SK-N-SH treated with all-trans-retinoic acid at 6 μM for 48 hours (cell line): ENCODE data around the gene RBFOX2.

ENCODE experiments used
- OSR1 ChIP-seq: fragments of 250-450 bp; sonication (Bioruptor Pico); IDR thresholded peaks from 2 replicates; pipeline ENCODE4 v1.8.0; 2022; ENCODE audit warnings: moderate library complexity, mild to moderate bottlenecking, inconsistent platforms
- PPARA ChIP-seq: fragments of 250-450 bp; sonication (Bioruptor Pico); IDR thresholded peaks from 2 replicates; pipeline ENCODE4 v1.5.0; 2020; ENCODE audit warnings: mild to moderate bottlenecking, borderline replicate concordance
- RARB ChIP-seq: fragments of 250-450 bp; sonication (Bioruptor Pico); IDR thresholded peaks from 2 replicates; pipeline ENCODE4 v1.8.0; 2021; ENCODE audit warnings: mild to moderate bottlenecking, moderate library complexity
- SNAI2 ChIP-seq: fragments of 250-450 bp; sonication (Bioruptor Pico); IDR thresholded peaks from 2 replicates; pipeline ENCODE4 v1.5.0; 2020; ENCODE audit warnings: mild to moderate bottlenecking, moderate library complexity
- TCF4 ChIP-seq: fragments of 250-450 bp; sonication (Bioruptor Pico); IDR thresholded peaks from 2 replicates; pipeline ENCODE4 v1.8.0; 2021; ENCODE audit warnings: mild to moderate bottlenecking, moderate library complexity, borderline replicate concordance
- TOX ChIP-seq: fragments of 250-450 bp; sonication (Bioruptor Pico); IDR thresholded peaks from 2 replicates; pipeline ENCODE4 v1.8.0; 2021; ENCODE audit warnings: mild to moderate bottlenecking, moderate library complexity, borderline replicate concordance
- ZFP3 ChIP-seq: fragments of 250-450 bp; sonication (Bioruptor Pico); IDR thresholded peaks from 2 replicates; pipeline ENCODE4 v1.5.0; 2020; ENCODE audit warnings: mild to moderate bottlenecking, moderate library complexity
- ZNF70 ChIP-seq: fragments of 450-650 bp; formaldehyde crosslinking; IDR thresholded peaks from 2 replicates; pipeline ENCODE4 v1.5.0; 2020; ENCODE audit warnings: mild to moderate bottlenecking, moderate library complexity
- TF ChIP-seq, protein P1 (sequence below): fragments of 250-450 bp; sonication (Bioruptor Pico); IDR thresholded peaks from 2 replicates; pipeline ENCODE4 v1.5.0; 2020; ENCODE audit warnings: mild to moderate bottlenecking, moderate library complexity
- TF ChIP-seq, protein P2 (sequence below): fragments of 250-450 bp; sonication (Bioruptor Pico); IDR thresholded peaks from 2 replicates; pipeline ENCODE4 v1.5.1; 2020; ENCODE audit warnings: low read depth, mild to moderate bottlenecking, moderate library complexity
- TF ChIP-seq, protein P3 (sequence below): fragments of 250-450 bp; sonication (Bioruptor Pico); IDR thresholded peaks from 2 replicates; pipeline ENCODE4 v1.8.0; 2020; ENCODE audit warnings: mild to moderate bottlenecking, moderate library complexity, borderline replicate concordance
- TF ChIP-seq, protein P4 (sequence below): fragments of 250-450 bp; sonication (Bioruptor Pico); IDR thresholded peaks from 2 replicates; pipeline ENCODE4 v1.5.1; 2021; ENCODE audit warnings: mild to moderate bottlenecking, moderate library complexity

DNA sequence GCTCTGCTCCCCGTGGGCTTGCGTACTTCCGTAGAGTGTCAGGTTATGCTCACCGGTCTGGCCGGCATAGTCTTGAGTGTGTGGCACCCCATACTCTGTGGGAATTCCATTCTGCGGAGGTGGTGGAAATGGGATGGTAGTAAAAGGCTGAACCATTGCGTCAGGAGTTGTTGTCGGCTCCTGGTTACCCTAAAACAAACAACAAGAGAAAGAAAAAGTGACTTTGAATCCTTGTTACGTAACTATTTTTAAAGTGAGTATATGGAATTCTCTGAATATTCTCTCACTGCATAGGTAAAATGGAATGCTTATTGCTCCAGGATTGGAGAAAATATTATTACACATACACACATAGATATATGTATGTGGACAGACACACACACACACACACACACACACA, 218.8 kb downstream of the RBFOX2 start:
- TF ChIP-seq, protein P1, sequence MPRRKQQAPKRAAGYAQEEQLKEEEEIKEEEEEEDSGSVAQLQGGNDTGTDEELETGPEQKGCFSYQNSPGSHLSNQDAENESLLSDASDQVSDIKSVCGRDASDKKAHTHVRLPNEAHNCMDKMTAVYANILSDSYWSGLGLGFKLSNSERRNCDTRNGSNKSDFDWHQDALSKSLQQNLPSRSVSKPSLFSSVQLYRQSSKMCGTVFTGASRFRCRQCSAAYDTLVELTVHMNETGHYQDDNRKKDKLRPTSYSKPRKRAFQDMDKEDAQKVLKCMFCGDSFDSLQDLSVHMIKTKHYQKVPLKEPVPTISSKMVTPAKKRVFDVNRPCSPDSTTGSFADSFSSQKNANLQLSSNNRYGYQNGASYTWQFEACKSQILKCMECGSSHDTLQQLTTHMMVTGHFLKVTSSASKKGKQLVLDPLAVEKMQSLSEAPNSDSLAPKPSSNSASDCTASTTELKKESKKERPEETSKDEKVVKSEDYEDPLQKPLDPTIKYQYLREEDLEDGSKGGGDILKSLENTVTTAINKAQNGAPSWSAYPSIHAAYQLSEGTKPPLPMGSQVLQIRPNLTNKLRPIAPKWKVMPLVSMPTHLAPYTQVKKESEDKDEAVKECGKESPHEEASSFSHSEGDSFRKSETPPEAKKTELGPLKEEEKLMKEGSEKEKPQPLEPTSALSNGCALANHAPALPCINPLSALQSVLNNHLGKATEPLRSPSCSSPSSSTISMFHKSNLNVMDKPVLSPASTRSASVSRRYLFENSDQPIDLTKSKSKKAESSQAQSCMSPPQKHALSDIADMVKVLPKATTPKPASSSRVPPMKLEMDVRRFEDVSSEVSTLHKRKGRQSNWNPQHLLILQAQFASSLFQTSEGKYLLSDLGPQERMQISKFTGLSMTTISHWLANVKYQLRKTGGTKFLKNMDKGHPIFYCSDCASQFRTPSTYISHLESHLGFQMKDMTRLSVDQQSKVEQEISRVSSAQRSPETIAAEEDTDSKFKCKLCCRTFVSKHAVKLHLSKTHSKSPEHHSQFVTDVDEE (CRISPR knock-in tag): no peak
- no peak for TF ChIP-seq OSR1 (CRISPR knock-in tag)
- TF ChIP-seq, protein P2, sequence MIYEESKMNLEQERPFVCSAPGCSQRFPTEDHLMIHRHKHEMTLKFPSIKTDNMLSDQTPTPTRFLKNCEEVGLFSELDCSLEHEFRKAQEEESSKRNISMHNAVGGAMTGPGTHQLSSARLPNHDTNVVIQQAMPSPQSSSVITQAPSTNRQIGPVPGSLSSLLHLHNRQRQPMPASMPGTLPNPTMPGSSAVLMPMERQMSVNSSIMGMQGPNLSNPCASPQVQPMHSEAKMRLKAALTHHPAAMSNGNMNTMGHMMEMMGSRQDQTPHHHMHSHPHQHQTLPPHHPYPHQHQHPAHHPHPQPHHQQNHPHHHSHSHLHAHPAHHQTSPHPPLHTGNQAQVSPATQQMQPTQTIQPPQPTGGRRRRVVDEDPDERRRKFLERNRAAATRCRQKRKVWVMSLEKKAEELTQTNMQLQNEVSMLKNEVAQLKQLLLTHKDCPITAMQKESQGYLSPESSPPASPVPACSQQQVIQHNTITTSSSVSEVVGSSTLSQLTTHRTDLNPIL (CRISPR knock-in tag): no peak
- no peak for TF ChIP-seq TCF4
- TF ChIP-seq, protein P3, sequence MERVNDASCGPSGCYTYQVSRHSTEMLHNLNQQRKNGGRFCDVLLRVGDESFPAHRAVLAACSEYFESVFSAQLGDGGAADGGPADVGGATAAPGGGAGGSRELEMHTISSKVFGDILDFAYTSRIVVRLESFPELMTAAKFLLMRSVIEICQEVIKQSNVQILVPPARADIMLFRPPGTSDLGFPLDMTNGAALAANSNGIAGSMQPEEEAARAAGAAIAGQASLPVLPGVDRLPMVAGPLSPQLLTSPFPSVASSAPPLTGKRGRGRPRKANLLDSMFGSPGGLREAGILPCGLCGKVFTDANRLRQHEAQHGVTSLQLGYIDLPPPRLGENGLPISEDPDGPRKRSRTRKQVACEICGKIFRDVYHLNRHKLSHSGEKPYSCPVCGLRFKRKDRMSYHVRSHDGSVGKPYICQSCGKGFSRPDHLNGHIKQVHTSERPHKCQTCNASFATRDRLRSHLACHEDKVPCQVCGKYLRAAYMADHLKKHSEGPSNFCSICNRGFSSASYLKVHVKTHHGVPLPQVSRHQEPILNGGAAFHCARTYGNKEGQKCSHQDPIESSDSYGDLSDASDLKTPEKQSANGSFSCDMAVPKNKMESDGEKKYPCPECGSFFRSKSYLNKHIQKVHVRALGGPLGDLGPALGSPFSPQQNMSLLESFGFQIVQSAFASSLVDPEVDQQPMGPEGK (CRISPR knock-in tag): no peak
- TF ChIP-seq, protein P4, sequence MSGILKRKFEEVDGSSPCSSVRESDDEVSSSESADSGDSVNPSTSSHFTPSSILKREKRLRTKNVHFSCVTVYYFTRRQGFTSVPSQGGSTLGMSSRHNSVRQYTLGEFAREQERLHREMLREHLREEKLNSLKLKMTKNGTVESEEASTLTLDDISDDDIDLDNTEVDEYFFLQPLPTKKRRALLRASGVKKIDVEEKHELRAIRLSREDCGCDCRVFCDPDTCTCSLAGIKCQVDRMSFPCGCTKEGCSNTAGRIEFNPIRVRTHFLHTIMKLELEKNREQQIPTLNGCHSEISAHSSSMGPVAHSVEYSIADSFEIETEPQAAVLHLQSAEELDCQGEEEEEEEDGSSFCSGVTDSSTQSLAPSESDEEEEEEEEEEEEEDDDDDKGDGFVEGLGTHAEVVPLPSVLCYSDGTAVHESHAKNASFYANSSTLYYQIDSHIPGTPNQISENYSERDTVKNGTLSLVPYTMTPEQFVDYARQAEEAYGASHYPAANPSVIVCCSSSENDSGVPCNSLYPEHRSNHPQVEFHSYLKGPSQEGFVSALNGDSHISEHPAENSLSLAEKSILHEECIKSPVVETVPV (CRISPR knock-in tag): no peak
- TF ChIP-seq ZNF70: no peak
- no peak for TF ChIP-seq RARB (CRISPR knock-in tag)
- no peak for TF ChIP-seq TOX (CRISPR knock-in tag)
- TF ChIP-seq ZFP3 (CRISPR knock-in tag): no peak
- TF ChIP-seq SNAI2 (CRISPR knock-in tag): no peak
- no peak for TF ChIP-seq PPARA
